Measurements from ENCODE around the gene ZNF48.

Gene ZNF48

DNA sequence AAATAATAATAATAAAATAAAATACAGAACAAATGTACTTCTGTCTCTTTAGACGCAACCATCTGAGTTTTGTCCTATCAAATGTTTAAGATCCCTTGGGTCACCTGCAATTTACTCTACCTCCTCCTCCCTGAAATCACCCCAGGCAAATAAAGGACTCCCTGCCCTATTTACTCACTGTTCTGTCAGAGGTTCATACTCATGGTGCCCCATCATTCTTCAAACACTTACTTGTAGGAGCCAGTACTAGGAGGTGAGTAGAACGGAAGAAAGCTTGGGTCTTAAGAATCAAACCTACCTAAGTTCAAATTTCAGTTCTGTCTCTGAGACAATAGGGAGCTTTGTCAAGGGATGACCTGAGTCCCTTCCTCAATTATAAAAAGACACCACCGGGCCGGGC is 28.7 kb upstream of the ZNF48 start:
- no peak overlapping the region for H3K9ac ChIP-seq (ENCODE audit: low read length)
- peaks cover 12% of the 10 kb centered on the region for H3K4me1 ChIP-seq (ENCODE audit: low read length)
- no peak overlapping the region for H2AFZ ChIP-seq (ENCODE audit: low read length)
- no peaks in the 10 kb centered on the region for H3K9me3 ChIP-seq (replicated peaks; ENCODE audit: insufficient read depth, low read length)
- peaks cover 78% of the 10 kb centered on the region for H3K79me2 ChIP-seq (ENCODE audit: low read length)
- H4K20me1 ChIP-seq (ENCODE audit: insufficient read depth, low read length) = peaks cover 13% of the 10 kb centered on the region
- H3F3A ChIP-seq (ENCODE audit: insufficient read depth, low read length) = peaks cover 14% of the 10 kb centered on the region
- H3K27ac ChIP-seq (ENCODE audit: low read length) = no peak overlapping the region
- TF ChIP-seq EZH2 (optimal IDR thresholded peaks at IDR 0.05; ENCODE audit: low read depth, low read length) (no peak), EZH2phosphoT487 (IDR thresholded peaks at IDR 0.05; ENCODE audit: low read length) (no peak)
- TF ChIP-seq, protein P1, sequence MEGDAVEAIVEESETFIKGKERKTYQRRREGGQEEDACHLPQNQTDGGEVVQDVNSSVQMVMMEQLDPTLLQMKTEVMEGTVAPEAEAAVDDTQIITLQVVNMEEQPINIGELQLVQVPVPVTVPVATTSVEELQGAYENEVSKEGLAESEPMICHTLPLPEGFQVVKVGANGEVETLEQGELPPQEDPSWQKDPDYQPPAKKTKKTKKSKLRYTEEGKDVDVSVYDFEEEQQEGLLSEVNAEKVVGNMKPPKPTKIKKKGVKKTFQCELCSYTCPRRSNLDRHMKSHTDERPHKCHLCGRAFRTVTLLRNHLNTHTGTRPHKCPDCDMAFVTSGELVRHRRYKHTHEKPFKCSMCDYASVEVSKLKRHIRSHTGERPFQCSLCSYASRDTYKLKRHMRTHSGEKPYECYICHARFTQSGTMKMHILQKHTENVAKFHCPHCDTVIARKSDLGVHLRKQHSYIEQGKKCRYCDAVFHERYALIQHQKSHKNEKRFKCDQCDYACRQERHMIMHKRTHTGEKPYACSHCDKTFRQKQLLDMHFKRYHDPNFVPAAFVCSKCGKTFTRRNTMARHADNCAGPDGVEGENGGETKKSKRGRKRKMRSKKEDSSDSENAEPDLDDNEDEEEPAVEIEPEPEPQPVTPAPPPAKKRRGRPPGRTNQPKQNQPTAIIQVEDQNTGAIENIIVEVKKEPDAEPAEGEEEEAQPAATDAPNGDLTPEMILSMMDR (IDR thresholded peaks at IDR 0.05; ENCODE audit: low read length) = no peak
- H3K4me2 ChIP-seq (ENCODE audit: low read depth, low read length) = no peak overlapping the region
- no peaks in the 10 kb centered on the region for H3K27me3 ChIP-seq (replicated peaks; ENCODE audit: insufficient read depth, low read length)
- DNase-seq = no peak
- H3K4me3 ChIP-seq (ENCODE audit: low read length) = no peak overlapping the region
- H3K36me3 ChIP-seq (replicated peaks; ENCODE audit: insufficient read depth, low read length) = no peaks in the 10 kb centered on the region
- no peaks in the 10 kb centered on the region for H3K9me2 ChIP-seq (replicated peaks; ENCODE audit: insufficient read depth, low read length)

DNA sequence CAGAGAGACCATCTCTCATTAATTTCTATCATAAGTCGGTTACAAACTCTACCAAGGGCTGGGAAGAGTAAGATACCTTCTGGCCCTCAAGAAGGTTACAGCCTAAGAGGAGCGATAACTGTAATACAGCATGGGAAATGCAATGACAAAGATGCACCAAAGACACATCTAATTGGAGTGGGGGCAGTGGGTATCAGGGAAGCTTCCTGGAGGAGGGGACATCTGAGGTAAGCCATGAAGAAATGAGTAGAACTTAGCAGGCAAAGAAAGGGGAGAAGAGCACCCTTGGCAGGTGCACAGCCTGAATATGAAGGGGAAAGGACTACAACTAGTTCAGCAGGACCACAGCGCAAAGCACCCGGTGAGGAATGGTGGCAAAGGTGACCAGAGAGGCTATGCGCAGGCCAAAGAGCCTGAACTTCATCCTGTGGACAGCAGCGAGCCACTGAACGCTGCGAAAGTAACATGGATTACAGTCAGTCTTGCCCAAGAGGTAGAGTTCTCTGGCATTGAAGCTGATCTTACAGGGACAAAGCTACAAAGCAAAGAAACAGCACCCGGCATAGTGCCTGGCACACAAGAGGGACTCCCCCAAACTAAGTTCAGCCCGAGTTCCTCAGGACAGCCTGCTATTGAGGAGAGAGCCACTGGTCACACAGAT is 27.7 kb upstream of the ZNF48 start:
- DNase-seq = no peak
- Histone ChIP-seq H3K36me3 (replicated peaks; ENCODE audit: insufficient read depth, low read length) (no peaks in the 10 kb centered on the region), H3K4me2 (ENCODE audit: low read depth, low read length) (peak overlapping the region; percentile 97), H3K27ac (ENCODE audit: low read length) (no peak overlapping the region), H3K9ac (ENCODE audit: low read length) (peak overlapping the region; percentile 81; the same call in 1 of the 2 replicates), H3K9me3 (replicated peaks; ENCODE audit: insufficient read depth, low read length) (no peaks in the 10 kb centered on the region), H3K9me2 (replicated peaks; ENCODE audit: insufficient read depth, low read length) (no peaks in the 10 kb centered on the region), H3K27me3 (replicated peaks; ENCODE audit: insufficient read depth, low read length) (no peaks in the 10 kb centered on the region), H3F3A (ENCODE audit: insufficient read depth, low read length) (peaks cover 14% of the 10 kb centered on the region), H3K79me2 (ENCODE audit: low read length) (peaks cover 74% of the 10 kb centered on the region), H3K4me3 (ENCODE audit: low read length) (peak overlapping the region; percentile 96), H4K20me1 (ENCODE audit: insufficient read depth, low read length) (peaks cover 13% of the 10 kb centered on the region), H2AFZ (ENCODE audit: low read length) (no peak overlapping the region), H3K4me1 (ENCODE audit: low read length) (peaks cover 18% of the 10 kb centered on the region)
- TF ChIP-seq, protein P1 (IDR thresholded peaks at IDR 0.05; ENCODE audit: low read length) = no peak
- TF ChIP-seq EZH2 (optimal IDR thresholded peaks at IDR 0.05; ENCODE audit: low read depth, low read length) (no peak), EZH2phosphoT487 (IDR thresholded peaks at IDR 0.05; ENCODE audit: low read length) (no peak)

DNA sequence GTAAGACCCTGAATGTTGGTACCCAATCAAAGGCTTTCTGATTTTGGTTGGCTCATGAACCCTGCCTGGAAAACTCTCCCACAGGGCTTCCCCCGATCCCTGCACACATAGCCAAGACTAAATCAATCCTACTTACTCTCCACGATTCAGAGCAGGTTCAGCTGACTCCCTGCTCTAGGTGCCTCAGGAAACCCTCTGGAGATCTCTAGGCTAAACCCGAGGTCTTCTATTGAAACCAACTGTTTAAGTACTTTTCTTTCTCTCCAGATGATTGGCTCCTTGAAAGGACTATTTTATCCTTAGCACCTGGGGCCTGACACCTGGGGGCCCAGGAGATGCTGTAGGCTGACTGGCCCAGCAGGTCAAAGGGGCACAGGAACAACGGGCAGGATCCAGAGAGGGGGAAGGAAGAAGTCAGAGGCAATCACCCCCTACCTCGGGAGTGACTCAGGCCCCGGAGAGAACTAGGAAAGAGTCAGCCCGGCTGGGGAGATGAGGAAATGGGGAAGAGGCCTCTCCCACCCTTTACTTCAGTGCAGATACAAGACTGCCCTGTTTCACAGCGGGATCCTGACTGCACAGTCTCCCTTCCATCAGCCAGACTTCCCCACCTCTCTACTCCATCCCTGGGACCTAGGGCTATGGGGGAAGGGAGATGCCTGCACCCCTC is 27.0 kb upstream of the ZNF48 start:
- H3K79me2 ChIP-seq (ENCODE audit: low read length) = peaks cover 66% of the 10 kb centered on the region
- TF ChIP-seq EZH2phosphoT487 (IDR thresholded peaks at IDR 0.05; ENCODE audit: low read length) (no peak), EZH2 (optimal IDR thresholded peaks at IDR 0.05; ENCODE audit: low read depth, low read length) (no peak)
- TF ChIP-seq, protein P1 (IDR thresholded peaks at IDR 0.05; ENCODE audit: low read length) = no peak
- peak overlapping the region; percentile 81; the same call in 1 of the 2 replicates for H3K9ac ChIP-seq (ENCODE audit: low read length)
- H3K9me2 ChIP-seq (replicated peaks; ENCODE audit: insufficient read depth, low read length) = no peaks in the 10 kb centered on the region
- H3K27me3 ChIP-seq (replicated peaks; ENCODE audit: insufficient read depth, low read length) = no peaks in the 10 kb centered on the region
- peaks cover 18% of the 10 kb centered on the region for H3K4me1 ChIP-seq (ENCODE audit: low read length)
- H3F3A ChIP-seq (ENCODE audit: insufficient read depth, low read length) = peaks cover 14% of the 10 kb centered on the region
- H3K36me3 ChIP-seq (replicated peaks; ENCODE audit: insufficient read depth, low read length) = no peaks in the 10 kb centered on the region
- peak overlapping the region; percentile 97 for H3K4me2 ChIP-seq (ENCODE audit: low read depth, low read length)
- no peak overlapping the region for H2AFZ ChIP-seq (ENCODE audit: low read length)
- H3K27ac ChIP-seq (ENCODE audit: low read length) = no peak overlapping the region
- peak overlapping the region; percentile 96 for H3K4me3 ChIP-seq (ENCODE audit: low read length)
- no peaks in the 10 kb centered on the region for H3K9me3 ChIP-seq (replicated peaks; ENCODE audit: insufficient read depth, low read length)
- H4K20me1 ChIP-seq (ENCODE audit: insufficient read depth, low read length) = peaks cover 13% of the 10 kb centered on the region
- DNase-seq = no peak
